ENCODE data around the gene SLC35D1.

- no peak for TF ChIP-seq EZH2 (IDR thresholded peaks at IDR 0.05; ENCODE audit: low read length)
- TF ChIP-seq CTCF (optimal IDR thresholded peaks at IDR 0.05 in 1 of 3, IDR thresholded peaks at IDR 0.05 in 1 of 3, conservative IDR thresholded peaks at IDR 0.05 in 1 of 3; ENCODE audit: extremely low read depth in 1 of 3, insufficient read depth in 2 of 3, low read length in 3 of 3) = no peak
Observed at GRCh38 chr1:67001682-67002425, 52.1 kb downstream of the SLC35D1 start.

Data from keratinocyte (primary cell).